GM19043 (cell line): ENCODE data around the gene PLXNC1.

Experiments
- ATAC-seq: cut with Tn5 transposase; IDR thresholded peaks from one replicate; pipeline ENCODE4 v1.9.1; 2021; ENCODE audit warnings: low read depth; ENCODE audit not compliant: unreplicated experiment

Gene PLXNC1

DNA sequence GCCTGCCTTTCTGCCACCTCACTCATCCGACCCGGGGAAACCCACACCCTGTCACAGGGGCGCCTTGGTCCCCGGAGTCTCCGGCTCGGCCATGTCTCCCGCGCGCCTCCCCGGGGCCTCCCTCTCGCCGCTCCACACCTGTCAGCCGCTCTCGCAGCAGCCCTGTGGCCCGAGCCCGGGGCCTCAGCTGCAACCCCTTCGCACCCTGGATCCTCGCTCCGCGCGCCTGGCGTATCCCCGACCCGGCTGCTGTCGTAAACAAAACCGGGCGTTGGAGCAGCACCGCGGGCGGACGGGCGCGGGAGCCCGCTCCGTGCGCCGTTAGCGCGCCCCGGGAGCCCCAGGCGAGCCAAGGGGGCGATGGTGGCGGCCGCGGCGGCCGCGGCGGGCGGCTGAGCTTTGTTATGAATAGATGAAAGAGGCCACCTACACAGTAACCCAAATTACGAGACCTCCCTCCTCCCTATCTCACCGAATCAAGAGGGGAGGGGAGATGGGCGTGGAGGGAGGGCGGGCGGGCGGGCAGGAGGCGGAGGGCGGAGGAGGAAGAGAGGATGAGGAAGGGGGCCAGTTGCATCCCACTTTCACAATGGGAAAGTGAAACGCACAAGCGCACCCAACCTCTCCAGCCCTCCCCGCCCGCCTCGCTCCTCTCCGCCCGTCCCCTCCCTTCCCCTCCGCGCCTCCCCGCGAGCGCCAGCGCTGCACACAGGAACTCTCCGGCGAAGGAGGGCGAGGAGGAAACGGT is at the start of gene PLXNC1:
PLXNC1 (plus strand) TSS at position 587 of the 748 bp plus-strand sequence. CDS start 395 bp downstream, outside the sequence.
- peak; percentile 32 for ATAC-seq

DNA sequence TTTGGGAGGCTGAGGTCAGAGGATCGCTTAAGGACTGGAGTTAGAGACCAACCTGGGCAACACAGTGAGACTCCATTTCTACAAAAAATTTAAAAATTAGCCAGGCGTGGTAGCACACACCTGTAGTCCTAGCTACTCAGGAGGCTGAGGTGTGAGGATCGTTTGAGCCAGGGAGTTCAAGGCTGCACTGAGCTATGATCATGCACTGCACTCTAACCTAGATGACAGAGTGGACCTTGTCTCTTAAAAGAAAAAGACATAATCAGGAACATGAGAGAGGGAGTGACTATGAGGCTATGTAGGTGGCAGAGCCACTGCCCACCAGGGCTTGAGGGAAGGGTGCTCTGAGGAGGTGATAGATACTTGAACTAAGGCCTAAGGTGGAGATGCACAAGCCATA is 49.2 kb upstream of the PLXNC1 start:
- ATAC-seq, result no peak

DNA sequence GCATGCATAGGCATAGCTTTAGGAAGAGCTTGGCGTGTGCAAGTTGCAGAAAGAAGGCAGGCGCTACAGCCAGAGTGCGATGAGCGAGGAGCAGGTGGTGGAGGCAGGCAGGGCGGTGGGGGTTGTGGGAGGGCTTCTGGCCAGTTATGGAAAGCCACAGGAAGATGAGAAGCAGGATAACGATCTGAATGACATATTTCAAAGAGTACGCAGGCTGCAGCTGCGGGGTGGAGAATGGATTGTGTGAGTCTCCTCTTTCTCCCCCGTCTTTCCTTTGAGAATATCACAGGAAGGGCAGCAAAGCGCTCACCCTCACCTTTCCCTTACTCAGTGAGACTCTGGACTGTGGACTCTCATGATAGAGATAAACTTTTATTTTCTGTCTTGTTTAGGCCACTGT is 48.7 kb upstream of the PLXNC1 start:
- no peak for ATAC-seq

DNA sequence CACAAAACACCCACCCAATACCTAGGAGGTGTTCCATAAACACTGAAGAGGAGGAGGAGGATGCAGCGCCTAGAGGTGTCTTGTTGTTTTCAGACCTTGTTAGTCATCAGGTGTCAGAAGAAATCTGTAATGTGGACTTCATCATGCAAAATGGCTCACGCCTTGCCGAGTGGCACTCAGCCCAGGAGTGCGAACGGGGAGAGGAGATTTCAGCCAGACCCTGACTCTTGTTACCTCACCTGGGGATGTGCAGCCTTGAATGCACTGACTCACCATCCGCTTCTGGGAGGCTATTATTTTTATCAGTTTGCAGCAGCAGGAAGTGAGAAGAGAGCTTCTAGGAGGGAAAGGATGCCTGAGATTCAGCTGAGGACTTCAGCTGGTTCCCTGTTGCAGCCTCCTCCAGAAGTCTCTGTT is 48.2 kb upstream of the PLXNC1 start:
- no peak for ATAC-seq

DNA sequence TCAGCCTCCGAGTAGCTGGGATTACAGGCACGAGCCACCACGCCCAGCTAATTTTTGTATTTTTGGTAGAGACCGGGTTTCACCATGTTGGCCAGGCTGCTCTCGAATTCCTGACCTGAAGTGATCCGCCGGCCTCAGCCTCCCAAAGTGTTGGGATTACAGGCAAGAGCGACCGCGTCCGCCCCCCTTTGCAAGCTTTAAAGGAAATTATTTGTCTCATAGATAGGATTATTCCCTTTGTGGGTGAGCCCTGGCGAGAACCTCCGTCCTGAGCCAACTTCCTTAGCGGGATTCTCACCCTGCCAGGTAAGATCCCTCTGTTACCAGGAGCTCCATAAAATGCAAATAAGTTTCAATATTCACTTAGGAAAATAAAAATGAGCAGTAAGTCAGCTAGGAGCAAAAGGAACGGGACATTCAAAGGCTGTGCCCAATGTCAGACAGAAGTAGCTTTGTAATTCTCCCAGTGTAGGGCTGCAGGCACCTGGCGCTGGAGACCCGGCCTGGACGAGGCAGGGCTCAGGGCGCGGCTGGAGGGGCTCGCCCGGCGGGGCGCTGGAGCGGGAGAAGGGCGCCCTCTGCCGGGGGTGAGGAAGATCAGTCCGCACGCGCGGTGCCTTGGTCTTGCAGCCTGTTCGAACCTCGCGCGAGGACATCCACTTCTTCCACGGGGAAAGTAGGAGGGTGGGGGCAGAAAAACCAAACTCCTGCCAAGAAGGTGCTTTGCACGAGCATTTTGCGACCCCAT is 47.2 kb upstream of the PLXNC1 start:
- peak; percentile 63 for ATAC-seq

DNA sequence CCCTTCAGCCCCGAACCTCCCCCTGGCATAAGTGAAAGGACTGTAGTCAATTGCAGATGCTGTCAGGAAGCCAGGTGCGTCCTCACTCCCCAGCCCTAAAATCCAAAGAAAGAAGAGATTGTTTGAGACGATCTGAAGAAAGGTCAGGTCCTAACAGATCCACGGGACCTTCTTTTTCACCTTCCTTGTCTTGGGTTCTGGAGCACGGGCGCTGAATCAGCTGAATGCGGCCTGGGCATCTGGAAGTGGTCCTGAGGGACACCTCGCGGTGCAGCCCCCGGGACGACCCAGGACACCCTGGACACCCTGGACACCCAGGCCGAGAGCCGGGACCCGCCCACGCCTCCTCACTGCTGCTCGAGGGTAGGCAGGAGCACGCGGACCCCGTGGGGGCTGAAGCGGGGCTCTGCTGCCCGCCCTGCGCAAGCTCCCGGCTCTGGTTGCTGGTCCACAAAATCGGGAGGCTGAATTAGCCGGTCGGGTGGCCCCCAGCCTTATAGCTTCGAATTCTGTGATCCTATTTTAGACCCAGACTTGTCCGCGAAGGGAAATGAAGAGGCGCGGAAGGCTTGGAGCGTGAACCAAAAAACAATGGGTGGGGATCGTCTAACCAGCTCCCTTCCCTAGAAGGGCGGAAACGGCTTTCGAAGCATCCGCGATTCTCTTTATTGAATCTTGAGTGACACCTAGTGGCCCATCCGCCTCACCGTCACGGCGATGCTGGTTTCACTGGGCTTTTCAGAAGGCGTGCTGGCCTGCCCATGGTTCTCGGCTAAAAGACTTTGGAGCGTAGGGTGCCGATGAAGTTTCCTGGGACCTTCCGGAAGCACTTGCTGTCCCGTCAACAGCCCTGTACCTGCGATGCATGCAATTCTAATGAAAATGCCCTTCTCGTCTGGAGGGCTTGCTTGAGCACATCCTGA is 46.4 kb upstream of the PLXNC1 start:
- peak; percentile 83 for ATAC-seq

DNA sequence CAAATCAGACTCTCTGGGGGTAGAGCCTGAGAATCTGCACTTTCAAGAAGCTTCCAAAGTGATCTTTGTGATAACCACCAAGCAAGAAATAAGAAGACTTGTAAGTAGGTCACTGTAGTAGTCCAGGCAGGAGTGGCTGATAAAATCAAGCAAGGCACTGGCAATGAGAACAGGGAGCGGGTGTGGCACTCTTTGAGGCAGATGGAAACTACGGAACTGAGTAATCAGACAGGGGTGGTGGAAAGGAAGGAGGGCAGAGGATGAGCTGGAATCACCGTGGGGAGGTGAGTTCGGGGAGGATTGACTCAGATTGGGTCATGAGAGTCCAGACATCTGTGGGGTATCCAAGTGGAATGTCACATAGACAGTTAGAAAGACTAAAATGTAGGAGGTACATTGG is 44.4 kb upstream of the PLXNC1 start:
- ATAC-seq, result no peak

DNA sequence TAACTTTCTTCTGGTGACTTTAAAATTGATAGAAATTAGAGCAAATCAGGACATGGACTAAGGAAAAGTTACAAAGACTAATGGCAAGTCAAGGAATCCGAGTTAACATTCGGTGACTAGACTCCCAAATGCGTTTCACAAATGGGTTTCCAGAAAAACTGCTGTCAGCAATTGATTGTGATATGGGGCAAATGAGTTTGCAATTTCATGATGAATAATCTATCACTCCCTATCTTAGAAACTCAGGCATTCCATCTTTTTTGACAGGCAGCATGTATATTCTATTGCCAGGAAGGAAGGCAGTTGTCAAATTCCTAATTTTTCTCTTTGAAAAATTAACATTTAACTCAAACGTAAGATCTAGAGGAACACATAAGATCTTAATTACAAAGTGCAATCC is 40.5 kb upstream of the PLXNC1 start:
- no peak for ATAC-seq

DNA sequence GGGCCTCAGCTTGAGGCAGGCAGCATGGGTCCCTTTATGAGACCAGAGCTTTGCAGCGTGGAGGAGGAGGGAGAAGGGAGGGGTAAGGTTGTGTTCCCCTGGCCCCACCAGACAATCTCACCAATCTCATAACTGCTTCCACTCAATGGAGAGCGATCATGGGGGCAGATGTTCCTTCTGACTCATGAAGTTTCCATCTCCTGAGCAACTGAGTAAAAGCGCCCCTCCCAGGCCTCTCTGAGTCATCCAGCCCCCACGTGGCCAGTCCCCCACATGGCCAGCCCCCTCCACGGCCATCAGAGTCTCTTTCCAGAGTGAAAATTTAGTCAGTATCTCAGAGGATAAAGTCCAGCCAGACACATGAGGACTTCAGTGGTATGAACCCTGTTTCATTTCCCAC is 39.2 kb upstream of the PLXNC1 start:
- ATAC-seq, result no peak

DNA sequence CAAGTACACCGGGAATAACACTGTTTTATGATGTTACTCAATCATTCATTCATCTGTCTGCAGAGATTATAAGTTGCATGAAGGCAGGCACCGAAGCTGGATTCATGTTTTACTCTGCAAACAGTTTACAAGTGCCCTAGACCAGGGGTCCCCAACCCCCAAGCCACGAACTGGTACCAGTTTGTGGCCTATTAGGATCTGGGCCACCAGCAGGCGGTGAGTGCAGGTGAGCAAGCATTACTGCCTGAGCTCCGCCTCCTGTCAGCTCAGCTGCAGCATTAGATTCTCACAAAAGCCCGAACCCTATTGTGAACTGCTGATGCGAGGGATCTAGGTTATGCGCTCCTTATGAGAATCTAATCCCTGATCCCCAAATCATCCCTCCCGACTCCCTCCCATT is 38.1 kb upstream of the PLXNC1 start:
- ATAC-seq, result no peak

DNA sequence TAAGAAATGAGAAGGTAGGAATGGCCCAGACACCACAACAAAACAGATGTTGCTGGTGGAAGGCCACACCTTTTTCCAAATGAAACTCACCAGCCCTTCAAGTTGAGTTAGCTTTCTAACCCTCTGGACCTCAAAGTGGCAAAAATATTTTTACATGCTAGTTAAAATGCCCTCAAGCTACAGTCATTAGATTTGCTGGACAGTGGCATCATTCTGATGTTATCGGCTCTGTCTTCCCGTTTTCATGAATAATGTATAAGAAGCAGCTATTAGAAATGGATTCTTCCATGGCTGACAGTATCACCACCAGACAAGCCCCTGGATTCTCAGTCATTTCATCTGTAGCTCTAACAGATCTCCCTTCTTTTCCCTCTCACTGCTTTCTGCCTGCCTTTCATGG is 37.1 kb upstream of the PLXNC1 start:
- ATAC-seq, result no peak

DNA sequence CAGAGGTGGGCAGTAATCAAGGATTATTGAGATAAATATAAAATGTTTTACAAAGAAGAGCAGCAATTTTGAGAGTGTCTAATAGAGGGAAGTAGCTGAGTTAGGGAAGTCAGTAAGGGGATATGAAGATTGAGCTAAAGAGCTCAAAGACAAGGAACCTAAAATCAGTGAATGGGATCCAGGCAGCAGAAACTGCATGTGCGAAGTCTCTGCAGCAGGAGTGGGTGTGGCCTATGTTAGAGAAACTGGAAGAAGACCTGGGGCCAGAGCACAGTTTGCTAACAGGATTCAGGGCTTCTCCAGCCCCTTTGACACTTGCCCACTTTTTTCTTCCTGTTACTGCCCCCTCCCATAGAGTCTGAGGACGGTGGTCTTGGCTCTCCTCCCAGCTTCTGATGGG is 36.3 kb upstream of the PLXNC1 start:
- ATAC-seq, result no peak

DNA sequence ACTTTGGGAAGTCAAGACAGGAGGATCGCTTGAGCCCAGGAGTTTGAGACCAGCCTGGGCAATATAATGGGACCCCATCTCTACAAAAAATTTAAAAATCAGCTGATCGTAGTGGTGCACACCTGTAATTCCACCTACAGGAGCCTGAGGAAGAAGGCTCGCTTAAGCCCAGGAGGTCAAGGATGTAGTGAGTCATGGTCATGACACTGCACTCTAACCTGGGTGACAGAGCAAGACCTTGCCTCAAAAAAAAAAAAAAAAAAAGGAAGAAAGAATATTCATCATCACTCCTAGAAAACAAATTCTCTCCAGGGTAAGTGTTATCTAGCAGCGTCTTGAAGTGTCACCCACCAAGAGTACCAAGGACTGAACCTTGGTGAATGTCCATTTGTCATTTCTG is 34.2 kb upstream of the PLXNC1 start:
- ATAC-seq, result no peak

DNA sequence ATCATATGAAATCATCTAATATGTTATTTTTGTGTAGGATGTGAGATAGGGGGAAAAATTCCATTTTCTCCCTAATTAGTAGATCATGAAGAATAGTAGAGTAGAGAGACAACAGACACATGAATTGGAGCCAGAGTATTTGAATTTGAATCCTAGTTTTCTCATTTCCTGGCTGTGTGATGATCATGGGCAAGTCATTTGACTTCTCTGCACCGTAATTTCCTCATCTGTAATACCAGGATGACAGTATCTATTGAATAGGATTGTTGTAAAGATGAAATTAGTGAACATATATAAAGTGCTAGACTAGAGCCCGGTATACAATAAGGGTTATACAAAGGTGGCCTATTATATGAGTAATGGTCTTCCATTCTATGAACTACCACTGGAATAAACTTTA is 32.2 kb upstream of the PLXNC1 start:
- no peak for ATAC-seq

DNA sequence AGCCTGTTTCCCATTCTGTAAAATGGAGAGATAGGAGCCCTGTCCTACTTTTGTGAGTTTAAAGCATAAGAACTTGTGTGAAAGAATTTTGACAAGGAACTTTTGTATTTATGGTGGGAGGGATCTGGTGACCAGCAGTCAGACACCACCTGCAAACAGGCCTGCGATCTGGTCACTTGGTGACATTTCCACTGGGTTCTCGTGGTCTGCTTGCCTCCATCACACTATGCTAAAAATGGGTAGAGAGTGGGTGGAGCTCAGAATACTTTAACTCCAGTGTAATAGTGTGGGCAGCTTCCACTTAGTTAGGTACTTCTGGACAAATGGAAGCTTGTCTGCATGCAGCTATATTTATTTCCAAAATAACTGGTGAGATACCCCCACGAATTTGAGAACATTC is 26.5 kb upstream of the PLXNC1 start:
- ATAC-seq, result no peak

DNA sequence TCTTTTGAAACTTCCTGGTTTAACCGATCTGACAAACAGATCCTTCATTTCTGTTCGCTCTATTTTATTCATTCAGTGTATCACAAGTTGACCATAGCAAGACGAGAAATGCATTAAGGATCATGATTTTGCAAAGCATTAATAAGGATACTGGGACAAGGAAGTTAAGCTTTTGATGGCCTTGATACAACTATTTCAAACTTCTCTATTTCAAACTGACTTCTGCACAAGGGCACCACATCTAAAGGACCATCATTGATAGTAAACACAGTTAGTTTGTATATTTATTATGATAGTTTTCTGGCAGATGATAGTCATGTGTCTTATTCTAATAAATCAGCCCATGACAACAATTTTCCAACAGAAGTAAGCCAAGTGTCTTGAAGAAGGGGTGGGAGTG is 25.8 kb upstream of the PLXNC1 start:
- no peak for ATAC-seq

DNA sequence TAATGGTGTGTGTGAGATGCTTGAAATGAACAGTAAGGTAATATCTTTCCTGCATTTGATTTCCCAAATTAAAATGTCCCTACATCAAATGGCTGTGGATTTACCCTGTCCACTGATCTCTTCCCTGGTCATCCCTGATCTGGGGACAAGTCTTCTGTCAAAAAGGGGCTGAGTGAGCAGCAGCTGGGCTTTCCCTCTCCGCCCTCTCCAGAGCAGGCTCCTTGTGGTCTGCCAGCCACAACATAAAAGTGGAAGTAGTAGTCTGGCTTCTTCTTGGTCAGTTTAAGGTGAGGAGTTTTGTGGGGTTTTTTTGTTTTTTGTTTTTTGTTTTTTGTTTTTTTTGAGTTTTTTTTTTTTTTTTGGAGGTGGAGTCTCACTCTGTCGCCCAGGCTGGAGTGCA is 25.2 kb upstream of the PLXNC1 start:
- no peak for ATAC-seq

DNA sequence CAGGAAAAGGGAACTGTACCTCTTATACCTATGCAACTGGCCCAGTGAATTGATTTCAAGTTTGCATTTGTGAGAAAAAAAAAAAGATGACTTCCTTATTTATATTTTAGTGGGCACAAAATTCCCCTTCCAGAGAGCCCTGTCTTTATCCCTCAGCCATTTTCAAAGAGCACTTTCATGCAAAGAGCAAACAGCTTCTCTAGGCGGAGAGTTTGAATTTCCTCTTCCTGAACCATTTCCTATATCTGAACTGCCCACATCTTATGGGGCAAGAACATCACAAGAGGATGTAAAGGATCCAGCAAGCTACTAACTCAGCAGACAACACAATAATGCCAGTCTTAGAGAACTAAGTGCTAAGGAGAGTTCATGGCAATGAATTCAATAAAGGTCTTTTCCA is 22.3 kb upstream of the PLXNC1 start:
- no peak for ATAC-seq

DNA sequence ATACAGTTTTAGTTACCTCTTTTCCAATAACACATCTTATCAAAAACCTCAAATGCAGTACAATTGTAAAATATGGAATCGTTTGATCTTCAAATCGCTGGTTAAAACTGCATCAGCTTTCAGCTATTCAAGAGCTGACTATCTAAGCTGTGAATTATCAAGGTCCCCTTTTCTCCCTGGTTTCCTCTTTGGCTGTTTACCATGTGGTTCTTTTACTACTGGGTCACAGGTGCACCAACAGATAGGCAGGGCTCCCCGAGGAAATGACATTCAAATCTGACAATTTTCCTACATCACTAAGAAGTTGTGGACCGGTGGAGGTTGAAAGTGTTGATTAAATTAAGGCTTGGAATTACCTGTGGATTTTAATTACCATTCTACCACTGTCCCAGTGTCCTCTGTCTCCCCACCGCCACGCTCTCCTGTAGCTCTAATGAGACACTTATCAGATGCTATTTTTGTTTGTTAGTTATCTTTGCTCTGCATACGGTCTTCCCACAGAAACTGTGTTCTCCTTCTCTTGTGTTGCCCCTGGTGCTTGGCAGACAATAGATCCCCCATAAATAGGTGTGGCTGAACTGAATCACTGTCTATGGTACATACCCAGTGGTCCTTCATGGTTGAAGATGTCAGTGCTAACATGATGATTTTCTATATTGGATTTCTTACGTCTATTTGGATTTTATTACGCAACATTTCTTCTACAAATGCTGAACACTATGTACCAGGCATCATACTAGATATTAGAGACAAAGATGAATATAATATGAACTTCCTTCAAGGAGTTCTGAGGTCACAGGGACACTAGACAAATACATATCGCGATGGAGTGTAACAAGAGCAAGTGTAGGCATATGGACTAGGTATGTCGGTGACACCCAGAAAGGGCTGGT is 20.9 kb upstream of the PLXNC1 start:
- no peak for ATAC-seq

DNA sequence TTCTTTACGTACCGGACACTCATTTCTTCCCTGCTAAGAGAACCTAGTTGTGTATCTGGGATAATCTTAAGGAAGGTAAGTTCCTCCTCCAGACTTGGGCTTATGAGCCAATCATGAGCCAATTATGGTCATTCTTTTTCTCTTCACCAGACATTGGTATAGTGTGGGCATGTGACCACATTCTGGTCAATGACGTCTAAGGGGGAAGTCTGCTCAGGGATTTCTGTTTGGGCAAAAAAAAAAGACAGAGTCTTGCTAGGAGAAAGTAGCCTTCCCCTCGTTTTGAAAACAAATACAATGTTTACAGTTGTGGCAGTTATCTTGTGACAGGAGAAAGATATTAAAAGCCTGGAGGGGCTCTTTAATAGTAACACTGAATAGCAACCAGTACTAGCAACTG is 20.1 kb upstream of the PLXNC1 start:
- no peak for ATAC-seq
